Stimulated activated CD4-positive, alpha-beta T cell treated with anti-CD3 and anti-CD28 coated beads, TNF-alpha, amount 100 ng/mL, for 4 hours (primary cell): ENCODE data around the gene BCAP31.

Experiments
- DNase-seq, 3 experiments: peaks; one replicate each; pipeline ENCODE4 v3.0.0-alpha.2; 2020; ENCODE audit warnings: low read depth in 3 of 3

The BCAP31 gene

GRCh38 chrX:153724252-153725038, at the start of gene BCAP31, which contains the start of gene ABCD1:
Gene BCAP31 (minus strand): TSS chrX:153724387. CDS start chrX:153723244, 1,143 bp downstream.
Gene ABCD1 (plus strand): TSS chrX:153724856. CDS start chrX:153725267, 411 bp downstream.
- peak; percentile 74 to 80 (median 80) for DNase-seq

- DNase-seq: no peak
These were observed 49.0 kb upstream of the BCAP31 start for GRCh38 chrX:153773218-153773611.

- no peak for DNase-seq
These were observed 48.4 kb upstream of the BCAP31 start for GRCh38 chrX:153772316-153773217.

GRCh38 chrX:153771415-153772315, 47.5 kb upstream of the BCAP31 start:
- DNase-seq: no peak

- no peak for DNase-seq
These were observed 46.6 kb upstream of the BCAP31 start for GRCh38 chrX:153770601-153771414.

- no peak for DNase-seq
These were observed 45.8 kb upstream of the BCAP31 start for GRCh38 chrX:153769865-153770600.

GRCh38 chrX:153769158-153769864, 45.1 kb upstream of the BCAP31 start:
- no peak for DNase-seq

GRCh38 chrX:153768311-153769157, 44.3 kb upstream of the BCAP31 start:
- no peak for DNase-seq

- DNase-seq: no peak
These were observed 43.5 kb upstream of the BCAP31 start for GRCh38 chrX:153767674-153768055.

GRCh38 chrX:153766871-153767673, 42.9 kb upstream of the BCAP31 start:
- no peak for DNase-seq

- DNase-seq: no peak
These were observed 42.1 kb upstream of the BCAP31 start for GRCh38 chrX:153766098-153766817.

- DNase-seq: no peak
These were observed 41.2 kb upstream of the BCAP31 start for GRCh38 chrX:153765138-153766079.

- no peak for DNase-seq
These were observed 40.6 kb upstream of the BCAP31 start for GRCh38 chrX:153764786-153765137.

- DNase-seq: peak; percentile 52 to 56 (median 52)
These were observed 40.0 kb upstream of the BCAP31 start, which contains the start of gene PLXNB3 for GRCh38 chrX:153763989-153764755. Gene PLXNB3 (plus strand): TSS chrX:153764249. CDS start chrX:153765536, 1,287 bp downstream.
